ENCODE measurements around the gene ZBTB16. TPM values are rescaled to one million over a fixed set of nuclear protein-coding genes. Genes with fewer than 3 reads are reported as not detected.

ZBTB16 gene
- total and polyA plus RNA-seq, 2 of the 13 experiments (the other 11 are each of a cell fraction or from before 2014, with no cell fraction given) = not detected

DNA sequence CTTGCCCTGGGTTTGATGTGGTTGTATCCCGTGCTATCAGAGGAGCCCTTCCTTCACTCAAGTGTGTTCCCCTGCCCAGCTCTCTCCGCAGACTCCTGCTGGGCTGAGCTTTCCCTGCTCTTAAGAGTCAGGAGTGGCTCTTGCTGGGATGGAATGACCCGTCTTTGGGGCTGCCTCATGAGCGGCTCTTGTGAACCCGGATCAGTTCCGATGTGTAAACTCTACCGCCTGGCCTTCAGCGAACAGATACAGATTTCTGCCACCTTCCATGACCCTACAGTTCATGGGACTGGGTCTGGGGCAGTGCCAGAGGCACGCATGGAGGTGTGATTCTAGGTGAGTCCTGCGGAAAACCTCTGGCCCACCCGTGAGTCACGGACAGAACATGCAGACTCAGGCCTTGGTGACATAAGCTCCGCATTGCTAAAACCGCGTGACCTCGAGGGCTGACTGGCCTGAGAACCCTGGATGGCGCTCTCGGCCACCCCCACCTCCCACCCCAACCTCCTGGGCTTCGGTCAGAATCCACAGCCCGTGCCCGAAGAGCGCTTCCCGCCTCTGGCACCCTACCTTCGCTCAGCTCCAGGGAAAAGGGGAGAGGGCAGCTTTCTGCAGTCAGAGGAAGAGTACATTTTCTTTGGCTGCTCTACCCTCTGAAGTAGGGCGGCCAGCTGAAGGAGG, 1.3 kb upstream of the ZBTB16 start:
- ChIA-PET POLR2A (no interaction called here), CTCF (ENCODE audit: low intra/inter-chr PET ratio, low total read pairs) (no interaction called here)
- 33% methylated on average over 5 of the region's 25 CpGs for WGBS (ENCODE audit: low lambda C conversion rate)
- no peak overlapping the region for H3K9ac ChIP-seq (ENCODE audit: insufficient read depth, low read depth, low read length)
- H3K4me2 ChIP-seq (ENCODE audit: low read depth, low read length) = no peak overlapping the region
- ATAC-seq (no peak), FAIRE-seq (no peak), DNase-seq (ENCODE audit: low spot score) (no peak)
- H3K9me3 ChIP-seq (ENCODE audit: low read length) = no peaks in the 10 kb centered on the region
- no peak overlapping the region for H3K4me3 ChIP-seq (replicated peaks in 1 of 3; ENCODE audit: insufficient read depth in 1 of 3, low read depth in 2 of 3, low read length in 3 of 3)
- H3K79me2 ChIP-seq (ENCODE audit: insufficient read depth, low read length) = no peaks in the 10 kb centered on the region
- H2AFZ ChIP-seq (ENCODE audit: low read length) = no peak overlapping the region
- in situ Hi-C loops (cut with HindIII; ENCODE audit: extremely low pct_ligation_motif_present, low pct_unique_long_range_greater_than_20kb) (no loop called here), intact Hi-C loops (cut with micrococcal nuclease; ENCODE audit: unreplicated experiment) (no loop called here)
- H3K36me3 ChIP-seq (replicated peaks in 1 of 2; ENCODE audit: control insufficient read depth in 1 of 2, insufficient read depth in 2 of 2, low read length in 2 of 2) = no peaks in the 10 kb centered on the region
- H3K27me3 ChIP-seq (ENCODE audit: control insufficient read depth in 1 of 2, insufficient read depth in 2 of 2, low read length in 2 of 2) = peaks cover 9 to 59% of the 10 kb centered on the region in 2 experiments
- 0 out of 2 replicates have a peak, but pooled peaks cover 4% of the 10 kb centered on the region for H4K20me1 ChIP-seq (ENCODE audit: insufficient read depth, low read length)
- BruUV-seq (replicated peaks) = no TSS peak
- H3K27ac ChIP-seq (ENCODE audit: extremely low read length, insufficient read depth, low read length) = no peak overlapping the region
- H3K4me1 ChIP-seq (ENCODE audit: insufficient read depth, low read length) = no peaks in the 10 kb centered on the region
- TF ChIP-seq, protein P1, sequence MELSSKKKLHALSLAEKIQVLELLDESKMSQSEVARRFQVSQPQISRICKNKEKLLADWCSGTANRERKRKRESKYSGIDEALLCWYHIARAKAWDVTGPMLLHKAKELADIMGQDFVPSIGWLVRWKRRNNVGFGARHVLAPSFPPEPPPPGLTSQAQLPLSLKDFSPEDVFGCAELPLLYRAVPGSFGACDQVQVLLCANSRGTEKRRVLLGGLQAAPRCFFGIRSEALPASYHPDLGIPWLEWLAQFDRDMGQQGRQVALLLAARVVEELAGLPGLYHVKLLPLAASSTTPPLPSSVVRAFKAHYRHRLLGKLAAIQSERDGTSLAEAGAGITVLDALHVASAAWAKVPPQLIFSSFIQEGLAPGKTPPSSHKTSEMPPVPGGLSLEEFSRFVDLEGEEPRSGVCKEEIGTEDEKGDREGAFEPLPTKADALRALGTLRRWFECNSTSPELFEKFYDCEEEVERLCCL (CRISPR knock-in tag; IDR thresholded peaks at IDR 0.05; ENCODE audit: borderline replicate concordance) = no peak
- no peak for TF ChIP-seq ZNF205 (CRISPR knock-in tag; IDR thresholded peaks at IDR 0.05)
- no peak for TF ChIP-seq ZNF17 (CRISPR knock-in tag; IDR thresholded peaks at IDR 0.05)
- TF ChIP-seq, protein P2, sequence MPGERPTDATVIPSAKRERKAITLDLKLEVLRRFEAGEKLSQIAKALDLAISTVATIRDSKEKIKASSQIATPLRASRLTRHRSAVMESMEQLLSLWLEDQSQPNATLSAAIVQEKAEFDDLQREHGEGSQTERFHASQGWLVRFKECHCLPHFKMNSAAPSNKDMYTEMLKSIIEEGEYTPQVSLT (CRISPR knock-in tag; IDR thresholded peaks at IDR 0.05; ENCODE audit: borderline replicate concordance, low read depth) = no peak
- TF ChIP-seq NR1H2 (CRISPR knock-in tag; IDR thresholded peaks at IDR 0.05; ENCODE audit: borderline replicate concordance, low read depth) = no peak
- no peak for TF ChIP-seq SALL1 (CRISPR knock-in tag; IDR thresholded peaks at IDR 0.05)
- no peak for TF ChIP-seq SMAD1 (CRISPR knock-in tag; IDR thresholded peaks at IDR 0.05; ENCODE audit: borderline replicate concordance, low read depth)
- no peak for TF ChIP-seq NFIC (IDR thresholded peaks at IDR 0.05; ENCODE audit: low read length)
- TF ChIP-seq, protein P3, sequence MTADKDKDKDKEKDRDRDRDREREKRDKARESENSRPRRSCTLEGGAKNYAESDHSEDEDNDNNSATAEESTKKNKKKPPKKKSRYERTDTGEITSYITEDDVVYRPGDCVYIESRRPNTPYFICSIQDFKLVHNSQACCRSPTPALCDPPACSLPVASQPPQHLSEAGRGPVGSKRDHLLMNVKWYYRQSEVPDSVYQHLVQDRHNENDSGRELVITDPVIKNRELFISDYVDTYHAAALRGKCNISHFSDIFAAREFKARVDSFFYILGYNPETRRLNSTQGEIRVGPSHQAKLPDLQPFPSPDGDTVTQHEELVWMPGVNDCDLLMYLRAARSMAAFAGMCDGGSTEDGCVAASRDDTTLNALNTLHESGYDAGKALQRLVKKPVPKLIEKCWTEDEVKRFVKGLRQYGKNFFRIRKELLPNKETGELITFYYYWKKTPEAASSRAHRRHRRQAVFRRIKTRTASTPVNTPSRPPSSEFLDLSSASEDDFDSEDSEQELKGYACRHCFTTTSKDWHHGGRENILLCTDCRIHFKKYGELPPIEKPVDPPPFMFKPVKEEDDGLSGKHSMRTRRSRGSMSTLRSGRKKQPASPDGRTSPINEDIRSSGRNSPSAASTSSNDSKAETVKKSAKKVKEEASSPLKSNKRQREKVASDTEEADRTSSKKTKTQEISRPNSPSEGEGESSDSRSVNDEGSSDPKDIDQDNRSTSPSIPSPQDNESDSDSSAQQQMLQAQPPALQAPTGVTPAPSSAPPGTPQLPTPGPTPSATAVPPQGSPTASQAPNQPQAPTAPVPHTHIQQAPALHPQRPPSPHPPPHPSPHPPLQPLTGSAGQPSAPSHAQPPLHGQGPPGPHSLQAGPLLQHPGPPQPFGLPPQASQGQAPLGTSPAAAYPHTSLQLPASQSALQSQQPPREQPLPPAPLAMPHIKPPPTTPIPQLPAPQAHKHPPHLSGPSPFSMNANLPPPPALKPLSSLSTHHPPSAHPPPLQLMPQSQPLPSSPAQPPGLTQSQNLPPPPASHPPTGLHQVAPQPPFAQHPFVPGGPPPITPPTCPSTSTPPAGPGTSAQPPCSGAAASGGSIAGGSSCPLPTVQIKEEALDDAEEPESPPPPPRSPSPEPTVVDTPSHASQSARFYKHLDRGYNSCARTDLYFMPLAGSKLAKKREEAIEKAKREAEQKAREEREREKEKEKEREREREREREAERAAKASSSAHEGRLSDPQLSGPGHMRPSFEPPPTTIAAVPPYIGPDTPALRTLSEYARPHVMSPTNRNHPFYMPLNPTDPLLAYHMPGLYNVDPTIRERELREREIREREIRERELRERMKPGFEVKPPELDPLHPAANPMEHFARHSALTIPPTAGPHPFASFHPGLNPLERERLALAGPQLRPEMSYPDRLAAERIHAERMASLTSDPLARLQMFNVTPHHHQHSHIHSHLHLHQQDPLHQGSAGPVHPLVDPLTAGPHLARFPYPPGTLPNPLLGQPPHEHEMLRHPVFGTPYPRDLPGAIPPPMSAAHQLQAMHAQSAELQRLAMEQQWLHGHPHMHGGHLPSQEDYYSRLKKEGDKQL (CRISPR knock-in tag; IDR thresholded peaks at IDR 0.05; ENCODE audit: low read depth) = no peak
- TF ChIP-seq, protein P4, sequence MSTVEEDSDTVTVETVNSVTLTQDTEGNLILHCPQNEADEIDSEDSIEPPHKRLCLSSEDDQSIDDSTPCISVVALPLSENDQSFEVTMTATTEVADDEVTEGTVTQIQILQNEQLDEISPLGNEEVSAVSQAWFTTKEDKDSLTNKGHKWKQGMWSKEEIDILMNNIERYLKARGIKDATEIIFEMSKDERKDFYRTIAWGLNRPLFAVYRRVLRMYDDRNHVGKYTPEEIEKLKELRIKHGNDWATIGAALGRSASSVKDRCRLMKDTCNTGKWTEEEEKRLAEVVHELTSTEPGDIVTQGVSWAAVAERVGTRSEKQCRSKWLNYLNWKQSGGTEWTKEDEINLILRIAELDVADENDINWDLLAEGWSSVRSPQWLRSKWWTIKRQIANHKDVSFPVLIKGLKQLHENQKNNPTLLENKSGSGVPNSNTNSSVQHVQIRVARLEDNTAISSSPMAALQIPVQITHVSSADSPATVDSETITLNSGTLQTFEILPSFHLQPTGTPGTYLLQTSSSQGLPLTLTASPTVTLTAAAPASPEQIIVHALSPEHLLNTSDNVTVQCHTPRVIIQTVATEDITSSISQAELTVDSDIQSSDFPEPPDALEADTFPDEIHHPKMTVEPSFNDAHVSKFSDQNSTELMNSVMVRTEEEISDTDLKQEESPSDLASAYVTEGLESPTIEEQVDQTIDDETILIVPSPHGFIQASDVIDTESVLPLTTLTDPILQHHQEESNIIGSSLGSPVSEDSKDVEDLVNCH (CRISPR knock-in tag; IDR thresholded peaks at IDR 0.05) = no peak
- TF ChIP-seq RARG (CRISPR knock-in tag; IDR thresholded peaks at IDR 0.05; ENCODE audit: low read depth) = no peak

Measured in HepG2 (cell line).